ENCODE results near the gene BRINP3.

- TF ChIP-seq POLR2A (IDR thresholded peaks at IDR 0.05; ENCODE audit: low read depth, low read length) (no peak), CTCF (IDR thresholded peaks at IDR 0.05; ENCODE audit: extremely low read depth in 1 of 2, insufficient read depth in 1 of 2, low read depth in 1 of 2, low read length in 2 of 2) (no peak)
Measured at GRCh38 chr1:190252046-190252445, 225.6 kb downstream of the BRINP3 start.

All from endothelial cell of umbilical vein (primary cell).